Umbilical cord (tissue), 2 donors: ENCODE measurements around the gene TRMT44. TPM values are rescaled to one million over a fixed set of nuclear protein-coding genes. Genes with fewer than 3 reads are reported as not detected.

Source experiments
- DNase-seq: peaks from one replicate; pipeline ENCODE4 v3.0.0-alpha.2; 2015; ENCODE audit warnings: low spot score
- total RNA-seq: library from RNA; depleted of rRNA; stranded (reverse); fragments of >200 nt; gene quantifications from one replicate; pipeline ENCODE4 v1.2.3, GENCODE V29; 2014; ENCODE audit warnings: low replicate concordance; ENCODE audit not compliant: insufficient read depth

TRMT44 gene
- total RNA-seq, 1 donor from 2014 or later, result 42.9 TPM

GRCh38 chr4:8494218-8494617 is 53.6 kb downstream of the TRMT44 start:
- no peak for DNase-seq

GRCh38 chr4:8494983-8495548 is 54.5 kb downstream of the TRMT44 start:
- no peak for DNase-seq

- no peak for DNase-seq
Measured at GRCh38 chr4:8495803-8496202, 55.2 kb downstream of the TRMT44 start.

- DNase-seq, result no peak
Measured at GRCh38 chr4:8497762-8498161, 57.2 kb downstream of the TRMT44 start.

- DNase-seq, result no peak
Measured at GRCh38 chr4:8500966-8501365, 60.4 kb downstream of the TRMT44 start.

GRCh38 chr4:8501781-8502180 is 61.2 kb downstream of the TRMT44 start:
- no peak for DNase-seq

- DNase-seq, result no peak
Measured at GRCh38 chr4:8502371-8502770, 61.8 kb downstream of the TRMT44 start.

- DNase-seq, result peak; percentile 45
Measured at GRCh38 chr4:8502836-8503585, 62.4 kb downstream of the TRMT44 start.

GRCh38 chr4:8503801-8504200 is 63.2 kb downstream of the TRMT44 start:
- DNase-seq, result no peak

- DNase-seq, result no peak
Measured at GRCh38 chr4:8504279-8505007, 63.9 kb downstream of the TRMT44 start.

- no peak for DNase-seq
Measured at GRCh38 chr4:8505229-8505628, 64.7 kb downstream of the TRMT44 start.

GRCh38 chr4:8506006-8506372 is 65.4 kb downstream of the TRMT44 start:
- DNase-seq, result no peak

GRCh38 chr4:8506373-8507195 is 66.0 kb downstream of the TRMT44 start:
- DNase-seq, result peak; percentile 79

- no peak for DNase-seq
Measured at GRCh38 chr4:8507196-8507570, 66.6 kb downstream of the TRMT44 start.

- DNase-seq, result no peak
Measured at GRCh38 chr4:8507624-8508023, 67.0 kb downstream of the TRMT44 start.

- DNase-seq, result no peak
Measured at GRCh38 chr4:8508266-8508665, 67.7 kb downstream of the TRMT44 start.

- DNase-seq, result no peak
Measured at GRCh38 chr4:8508740-8509139, 68.2 kb downstream of the TRMT44 start.

GRCh38 chr4:8509311-8509950 is 68.9 kb downstream of the TRMT44 start:
- no peak for DNase-seq

- no peak for DNase-seq
Measured at GRCh38 chr4:8510191-8510590, 69.6 kb downstream of the TRMT44 start.

- DNase-seq, result no peak
Measured at GRCh38 chr4:8510611-8511285, 70.2 kb downstream of the TRMT44 start.

- no peak for DNase-seq
Measured at GRCh38 chr4:8512510-8512909, 71.9 kb downstream of the TRMT44 start.
